ENCODE data around the gene UNC93A. TPM values are rescaled to one million over a fixed set of nuclear protein-coding genes. Genes with fewer than 3 reads are reported as not detected.
"Not testable (repeated sequence)": the region's sequence is repeated elsewhere in the genome, so short reads cannot be mapped to it uniquely, and the experiment has no call there.

UNC93A gene
- total RNA-seq: 100 to 1,000 TPM in 2 of 4 donors, 10 to 100 TPM in 2; 38.0 to 111 (median 76.1) TPM

- intact Hi-C loops (cut with DNase I; ENCODE audit: low total_unique reads): loop anchor here (5.0 kb wide), 1 partner anchor 1201 kb away; no protein-coding TSS in a partner anchor
- no peak for DNase-seq (ENCODE audit: low spot score in 2 of 2)
- no peak within 1 kb of the TSS for H3K4me3 ChIP-seq (ENCODE audit: low read depth, poor library complexity, severe bottlenecking)
- TF ChIP-seq POLR2A (IDR thresholded peaks at IDR 0.05): no peak
- 51 to 69% methylated on average over 7 of the region's 7 CpGs for WGBS, 2 donors
Observed at GRCh38 chr6:167290786-167291622, at the start of gene UNC93A. Gene UNC93A (plus strand): TSS chr6:167291315. CDS start chr6:167291490, 175 bp downstream.

GRCh38 chr6:167241321-167242134 lies 49.6 kb upstream of the UNC93A start:
- WGBS, 2 donors: 71 to 91% methylated on average over 13 to 29 of the region's 30 CpGs
- DNase-seq (ENCODE audit: low spot score in 2 of 2); intact Hi-C loops (cut with DNase I; ENCODE audit: low total_unique reads): not testable (repeated sequence)

GRCh38 chr6:167242135-167242506 lies 49.0 kb upstream of the UNC93A start:
- intact Hi-C loops (cut with DNase I; ENCODE audit: low total_unique reads); DNase-seq (ENCODE audit: low spot score in 2 of 2); H3K4me3 ChIP-seq (ENCODE audit: low read depth, poor library complexity, severe bottlenecking): not testable (repeated sequence)
- WGBS, 2 donors: 78 to 94% methylated on average over 1 to 2 of the region's 7 CpGs

More at GRCh38 chr6:167241321-167242134, 49.6 kb upstream of the UNC93A start:
- not testable (repeated sequence) for H3K4me3 ChIP-seq (ENCODE audit: low read depth, poor library complexity, severe bottlenecking)

- H3K4me3 ChIP-seq (ENCODE audit: low read depth, poor library complexity, severe bottlenecking); intact Hi-C loops (cut with DNase I; ENCODE audit: low total_unique reads); DNase-seq (ENCODE audit: low spot score in 2 of 2): not testable (repeated sequence)
- 83 to 85% methylated on average over 6 of the region's 6 CpGs for WGBS, 2 donors
Observed at GRCh38 chr6:167242511-167243051, 48.5 kb upstream of the UNC93A start.

GRCh38 chr6:167244064-167244960 lies 46.8 kb upstream of the UNC93A start:
- DNase-seq (ENCODE audit: low spot score in 2 of 2): peak in 1 of 2 donors; percentile 42
- TF ChIP-seq CTCF (IDR thresholded peaks at IDR 0.05) (no peak), POLR2A (IDR thresholded peaks at IDR 0.05) (no peak)
- intact Hi-C loops (cut with DNase I; ENCODE audit: low total_unique reads): no loop called here
- WGBS, 2 donors: 51 to 54% methylated on average over 11 of the region's 11 CpGs
- no peak overlapping the region for H3K4me3 ChIP-seq (ENCODE audit: low read depth, poor library complexity, severe bottlenecking)

- H3K4me3 ChIP-seq (ENCODE audit: low read depth, poor library complexity, severe bottlenecking): no peak overlapping the region
- no peak for DNase-seq (ENCODE audit: low spot score in 2 of 2)
- intact Hi-C loops (cut with DNase I; ENCODE audit: low total_unique reads): no loop called here
- TF ChIP-seq POLR2A (IDR thresholded peaks at IDR 0.05) (no peak), CTCF (IDR thresholded peaks at IDR 0.05) (no peak)
- WGBS, 2 donors: 50 to 54% methylated on average over 4 of the region's 4 CpGs
Observed at GRCh38 chr6:167244991-167245390, 46.1 kb upstream of the UNC93A start.

- intact Hi-C loops (cut with DNase I; ENCODE audit: low total_unique reads): no loop called here
- 73 to 76% methylated on average over 3 of the region's 3 CpGs for WGBS, 2 donors
- TF ChIP-seq CTCF (IDR thresholded peaks at IDR 0.05): no peak
- no peak for TF ChIP-seq POLR2A (IDR thresholded peaks at IDR 0.05)
- H3K4me3 ChIP-seq (ENCODE audit: low read depth, poor library complexity, severe bottlenecking): no peak overlapping the region
- no peak for DNase-seq (ENCODE audit: low spot score in 2 of 2)
Observed at GRCh38 chr6:167245591-167245990, 45.5 kb upstream of the UNC93A start.
